HG03460 (cell line): ENCODE results near the gene TRAF3IP3.

Experiments
- ATAC-seq: cut with Tn5 transposase; IDR thresholded peaks from one replicate; pipeline ENCODE4 v1.9.1; 2021; ENCODE audit not compliant: unreplicated experiment

Gene TRAF3IP3

GRCh38 chr1:209737118-209737505, 18.7 kb upstream of the TRAF3IP3 start:
- ATAC-seq = no peak

- no peak for ATAC-seq
These were observed 17.6 kb upstream of the TRAF3IP3 start for GRCh38 chr1:209738270-209738669.

- no peak for ATAC-seq
These were observed 14.7 kb upstream of the TRAF3IP3 start for GRCh38 chr1:209741193-209741592.

GRCh38 chr1:209741889-209742288, 14.0 kb upstream of the TRAF3IP3 start:
- ATAC-seq = no peak

- no peak for ATAC-seq
These were observed 13.3 kb upstream of the TRAF3IP3 start for GRCh38 chr1:209742409-209743144.

GRCh38 chr1:209743145-209743482, 12.7 kb upstream of the TRAF3IP3 start:
- no peak for ATAC-seq

GRCh38 chr1:209746451-209747165, 9.2 kb upstream of the TRAF3IP3 start:
- no peak for ATAC-seq

GRCh38 chr1:209747580-209748262, 8.1 kb upstream of the TRAF3IP3 start:
- peak; percentile 73 for ATAC-seq

GRCh38 chr1:209748620-209749019, 7.2 kb upstream of the TRAF3IP3 start:
- ATAC-seq = no peak

GRCh38 chr1:209749205-209749604, 6.6 kb upstream of the TRAF3IP3 start:
- no peak for ATAC-seq

GRCh38 chr1:209749670-209750323, 6.1 kb upstream of the TRAF3IP3 start:
- ATAC-seq = no peak

GRCh38 chr1:209751627-209752231, 4.1 kb upstream of the TRAF3IP3 start:
- ATAC-seq = peak; percentile 38

- ATAC-seq = no peak
These were observed 3.0 kb upstream of the TRAF3IP3 start for GRCh38 chr1:209752890-209753289.

- no peak for ATAC-seq
These were observed 597 bp upstream of the TRAF3IP3 start for GRCh38 chr1:209755256-209755655.

- peak; percentile 36 for ATAC-seq
These were observed 977 bp downstream of the TRAF3IP3 start for GRCh38 chr1:209756615-209757445.

- ATAC-seq = no peak
These were observed 2.5 kb downstream of the TRAF3IP3 start for GRCh38 chr1:209758400-209758799.

GRCh38 chr1:209759829-209760359, 4.0 kb downstream of the TRAF3IP3 start:
- no peak for ATAC-seq

GRCh38 chr1:209761011-209761635, 5.3 kb downstream of the TRAF3IP3 start:
- no peak for ATAC-seq

GRCh38 chr1:209766051-209766450, 10.2 kb downstream of the TRAF3IP3 start:
- no peak for ATAC-seq

GRCh38 chr1:209767096-209767495, 11.2 kb downstream of the TRAF3IP3 start:
- no peak for ATAC-seq
